HG03342 (cell line): ENCODE results near the gene EML2.
A peak's percentile ranks its signal among the peaks of the same experiment; 100 is the strongest.
"Not testable (repeated sequence)": the region's sequence is repeated elsewhere in the genome, so short reads cannot be mapped to it uniquely, and the experiment has no call there.

Experiments
- ATAC-seq: cut with Tn5 transposase; IDR thresholded peaks from one replicate; pipeline ENCODE4 v1.9.1; 2021; ENCODE audit warnings: mild to moderate bottlenecking, moderate library complexity; ENCODE audit not compliant: unreplicated experiment

Gene EML2

GRCh38 chr19:45638930-45639729 lies at the start of gene EML2:
Gene EML2, minus strand, starts transcription at chr19:45639397. Its CDS starts 21 bp downstream, at chr19:45639376.
- ATAC-seq: no peak

- ATAC-seq: no peak
Observed at GRCh38 chr19:45687599-45687998, 48.4 kb upstream of the EML2 start.

- ATAC-seq: not testable (repeated sequence)
Observed at GRCh38 chr19:45685045-45685444, 45.8 kb upstream of the EML2 start.

GRCh38 chr19:45682908-45683307 lies 43.7 kb upstream of the EML2 start:
- ATAC-seq: no peak

GRCh38 chr19:45682117-45682516 lies 42.9 kb upstream of the EML2 start:
- no peak for ATAC-seq

- peak; percentile 62 for ATAC-seq
Observed at GRCh38 chr19:45681391-45682015, 42.3 kb upstream of the EML2 start.

GRCh38 chr19:45677351-45678230 lies 38.4 kb upstream of the EML2 start:
- ATAC-seq: peak; percentile 37

- no peak for ATAC-seq
Observed at GRCh38 chr19:45676851-45677263, 37.7 kb upstream of the EML2 start.

- ATAC-seq: no peak
Observed at GRCh38 chr19:45674946-45675345, 35.7 kb upstream of the EML2 start.

GRCh38 chr19:45670670-45671453 lies 31.7 kb upstream of the EML2 start:
- ATAC-seq: peak; percentile 45

GRCh38 chr19:45668342-45668871 lies 29.2 kb upstream of the EML2 start:
- ATAC-seq: no peak

- no peak for ATAC-seq
Observed at GRCh38 chr19:45667620-45668341, 28.6 kb upstream of the EML2 start, which contains the start of gene GIPR. Gene GIPR, plus strand, starts transcription at chr19:45668221. Its CDS starts 1,300 bp downstream, at chr19:45669521.

GRCh38 chr19:45664575-45664974 lies 25.4 kb upstream of the EML2 start:
- no peak for ATAC-seq

- no peak for ATAC-seq
Observed at GRCh38 chr19:45663800-45664199, 24.6 kb upstream of the EML2 start.

- ATAC-seq: no peak
Observed at GRCh38 chr19:45660636-45661035, 21.4 kb upstream of the EML2 start.

GRCh38 chr19:45659096-45659729 lies 20.0 kb upstream of the EML2 start:
- no peak for ATAC-seq

- no peak for ATAC-seq
Observed at GRCh38 chr19:45657520-45658167, 18.4 kb upstream of the EML2 start.

- no peak for ATAC-seq
Observed at GRCh38 chr19:45655073-45655472, 15.9 kb upstream of the EML2 start.

GRCh38 chr19:45653634-45654033 lies 14.4 kb upstream of the EML2 start:
- no peak for ATAC-seq
